Stimulated activated CD8-positive, alpha-beta memory T cell treated with anti-CD3 and anti-CD28 coated beads, Interleukin-7, amount 100 ng/mL, for 24 hours (primary cell): Measurements from ENCODE around the gene MIPEP.
A peak's percentile ranks its signal among the peaks of the same experiment; 100 is the strongest.
"Not testable (repeated sequence)": the region's sequence is repeated elsewhere in the genome, so short reads cannot be mapped to it uniquely, and the experiment has no call there.

Source experiments
- DNase-seq: peaks from one replicate; pipeline ENCODE4 v3.0.0-alpha.2; 2020; ENCODE audit warnings: low read depth

MIPEP gene

GRCh38 chr13:23888658-23889614 lies at the start of gene MIPEP:
Gene MIPEP (minus strand): TSS chr13:23889400. CDS start chr13:23889320, 80 bp downstream.
- DNase-seq, result peak; percentile 83

- no peak for DNase-seq
Observed at GRCh38 chr13:23934520-23934919, 45.3 kb upstream of the MIPEP start.

- DNase-seq, result no peak
Observed at GRCh38 chr13:23928985-23929384, 39.8 kb upstream of the MIPEP start.

- no peak for DNase-seq
Observed at GRCh38 chr13:23923031-23923430, 33.8 kb upstream of the MIPEP start.

GRCh38 chr13:23922005-23922932 lies 33.1 kb upstream of the MIPEP start:
- DNase-seq, result no peak

GRCh38 chr13:23921451-23921888 lies 32.3 kb upstream of the MIPEP start:
- DNase-seq, result no peak

- DNase-seq, result no peak
Observed at GRCh38 chr13:23919006-23919405, 29.8 kb upstream of the MIPEP start.

GRCh38 chr13:23918208-23918607 lies 29.0 kb upstream of the MIPEP start:
- DNase-seq, result no peak

GRCh38 chr13:23915308-23915707 lies 26.1 kb upstream of the MIPEP start:
- DNase-seq, result no peak

GRCh38 chr13:23912469-23912868 lies 23.3 kb upstream of the MIPEP start:
- no peak for DNase-seq

- no peak for DNase-seq
Observed at GRCh38 chr13:23909606-23910005, 20.4 kb upstream of the MIPEP start.

GRCh38 chr13:23905766-23906165 lies 16.6 kb upstream of the MIPEP start:
- no peak for DNase-seq

- no peak for DNase-seq
Observed at GRCh38 chr13:23903906-23904280, 14.7 kb upstream of the MIPEP start.

GRCh38 chr13:23902975-23903905 lies 14.0 kb upstream of the MIPEP start:
- no peak for DNase-seq

GRCh38 chr13:23901365-23901764 lies 12.2 kb upstream of the MIPEP start:
- DNase-seq, result no peak

- no peak for DNase-seq
Observed at GRCh38 chr13:23899555-23899954, 10.4 kb upstream of the MIPEP start.

GRCh38 chr13:23898101-23898500 lies 8.9 kb upstream of the MIPEP start:
- DNase-seq, result no peak

GRCh38 chr13:23897452-23897919 lies 8.3 kb upstream of the MIPEP start, which contains the start of gene C1QTNF9B:
Gene C1QTNF9B (minus strand): TSS chr13:23897502.
- DNase-seq, result not testable (repeated sequence)

- not testable (repeated sequence) for DNase-seq
Observed at GRCh38 chr13:23894746-23895145, 5.5 kb upstream of the MIPEP start.

- DNase-seq, result not testable (repeated sequence)
Observed at GRCh38 chr13:23893791-23894190, 4.6 kb upstream of the MIPEP start.
